GM21381 (cell line): ENCODE data around the gene RBM43.

Source experiments
- ATAC-seq: cut with Tn5 transposase; IDR thresholded peaks from one replicate; pipeline ENCODE4 v1.9.1; 2021; ENCODE audit warnings: mild to moderate bottlenecking, moderate library complexity; ENCODE audit not compliant: unreplicated experiment

The RBM43 gene

DNA sequence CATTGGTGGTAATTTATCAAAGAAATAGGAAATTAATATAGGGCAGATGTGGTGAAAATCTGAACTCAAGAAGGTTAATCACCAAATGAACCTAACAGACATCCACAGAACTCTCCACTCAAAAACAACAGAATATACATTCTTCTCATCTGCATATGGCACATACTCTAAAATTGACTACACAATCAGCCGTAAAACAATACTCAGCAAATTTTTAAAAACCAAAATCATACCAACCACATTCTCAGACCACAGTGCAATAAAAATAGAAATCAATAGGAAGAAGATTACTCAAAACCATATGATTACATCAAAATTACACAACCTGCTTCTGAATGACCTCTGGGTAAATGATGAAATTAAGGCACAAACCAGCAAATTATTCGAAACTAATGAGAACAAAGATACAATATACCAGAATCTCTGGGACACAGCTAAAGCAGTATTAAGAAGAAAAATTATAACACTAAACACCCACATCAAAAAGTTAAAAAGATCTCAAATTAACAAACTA is 31.0 kb downstream of the RBM43 start:
- no peak for ATAC-seq

DNA sequence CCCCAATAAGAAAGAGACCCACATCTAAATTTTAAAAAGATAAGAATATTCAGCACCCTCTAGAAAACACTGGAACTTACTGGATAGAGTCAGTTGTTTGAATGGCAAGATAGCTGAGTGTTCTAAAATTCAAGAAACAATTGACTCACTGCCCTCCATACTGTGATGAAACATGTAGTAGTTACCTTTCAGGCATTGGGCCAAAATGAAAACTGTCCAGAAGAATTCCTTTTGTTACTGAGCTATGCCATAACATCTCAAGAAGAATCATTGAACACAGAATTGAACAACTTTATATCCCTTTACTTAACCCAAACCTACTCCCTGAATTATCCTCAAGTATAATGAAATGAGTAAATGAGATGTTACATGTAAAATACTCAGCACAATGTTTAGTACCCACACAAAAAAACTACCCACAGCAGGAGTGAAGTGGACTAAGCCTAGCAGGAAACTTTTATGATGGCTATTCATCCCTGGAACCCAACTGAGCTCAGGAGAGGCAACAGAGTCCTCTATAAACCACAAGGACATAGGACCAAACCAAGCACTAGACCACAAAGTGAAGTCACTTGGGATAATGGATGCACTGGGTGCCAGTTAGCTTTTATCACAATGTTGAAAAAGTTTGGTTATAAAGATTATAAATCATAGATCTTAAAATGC is 32.7 kb downstream of the RBM43 start:
- no peak for ATAC-seq

DNA sequence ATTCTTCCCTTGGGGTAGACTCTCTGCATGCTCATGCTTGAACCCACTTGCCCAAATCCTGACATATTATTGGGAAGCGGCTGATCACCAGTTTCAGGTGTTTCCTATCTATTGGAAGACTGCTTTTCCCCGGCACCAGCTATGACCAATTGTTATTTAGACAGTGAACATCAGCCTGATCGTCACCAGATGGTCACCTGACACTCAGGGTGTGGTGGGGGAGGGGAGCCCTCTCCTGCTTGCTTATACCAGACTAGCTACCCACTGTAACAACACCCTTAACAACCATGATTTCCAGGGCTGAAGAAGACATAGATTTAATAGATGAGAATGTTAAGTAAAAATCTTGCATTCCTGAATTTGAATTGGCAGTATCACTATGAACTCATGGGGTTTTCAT is 44.3 kb downstream of the RBM43 start:
- ATAC-seq, result no peak

DNA sequence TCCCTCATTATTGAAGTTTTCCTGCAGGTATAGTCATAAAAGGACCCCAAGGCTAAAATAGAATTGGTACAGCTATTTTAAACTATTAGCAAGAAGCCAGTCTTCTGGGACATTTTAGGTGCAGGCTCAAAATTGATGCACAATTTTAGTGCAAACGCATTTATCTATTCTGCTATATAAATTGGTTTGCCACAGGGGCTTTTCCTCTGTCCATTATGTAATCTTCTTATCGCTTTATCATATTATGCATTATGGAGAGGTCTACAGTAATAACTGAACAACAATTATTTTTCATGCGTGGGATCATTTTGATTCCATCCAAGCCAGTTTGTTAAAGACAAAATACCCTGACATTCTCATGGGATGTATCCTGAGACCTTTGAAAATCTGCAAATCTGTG is 54.6 kb downstream of the RBM43 start:
- ATAC-seq, result no peak

DNA sequence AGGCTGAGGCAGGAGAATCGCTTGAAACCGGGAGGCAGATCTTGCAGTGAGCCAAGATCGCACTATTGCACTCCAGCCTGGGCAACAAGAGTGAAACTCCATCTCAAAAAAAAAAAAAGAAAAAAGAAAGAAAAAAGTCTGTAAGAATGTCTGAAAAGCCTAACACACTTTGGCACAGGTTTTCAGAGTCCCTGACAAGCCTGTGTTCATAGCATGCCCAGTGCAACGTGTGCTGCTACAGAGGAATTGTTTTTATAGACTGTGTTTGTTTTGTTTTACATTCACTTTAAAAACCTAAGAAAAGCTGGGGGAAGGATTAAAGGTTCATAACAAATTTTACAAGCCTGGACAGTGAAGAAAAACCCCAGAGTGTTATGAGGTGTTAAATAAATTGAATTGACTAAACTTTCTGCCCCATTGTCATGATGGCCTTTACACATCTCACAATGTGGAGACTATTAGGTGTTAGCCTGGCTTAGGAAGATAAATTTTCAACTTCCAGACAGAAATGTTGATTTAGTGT is 55.2 kb downstream of the RBM43 start:
- no peak for ATAC-seq

DNA sequence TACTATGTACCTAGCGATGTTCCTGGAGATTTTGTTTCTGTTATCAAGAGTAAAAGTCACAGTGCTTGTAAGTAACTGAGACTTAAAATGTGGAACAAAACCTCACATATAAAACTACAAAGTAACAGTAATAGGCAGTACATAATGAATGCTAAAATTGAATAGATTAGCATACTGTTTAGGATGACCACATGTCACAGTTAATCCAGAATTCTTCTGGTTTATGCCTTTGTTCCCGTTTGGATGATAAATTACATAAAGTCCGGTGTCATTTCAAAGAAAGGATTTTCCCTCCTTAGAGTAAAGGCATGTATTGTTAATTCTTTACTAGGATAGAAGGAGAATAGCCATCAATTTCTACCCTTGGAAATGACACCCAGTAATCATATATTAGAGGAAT is 56.1 kb downstream of the RBM43 start:
- no peak for ATAC-seq

DNA sequence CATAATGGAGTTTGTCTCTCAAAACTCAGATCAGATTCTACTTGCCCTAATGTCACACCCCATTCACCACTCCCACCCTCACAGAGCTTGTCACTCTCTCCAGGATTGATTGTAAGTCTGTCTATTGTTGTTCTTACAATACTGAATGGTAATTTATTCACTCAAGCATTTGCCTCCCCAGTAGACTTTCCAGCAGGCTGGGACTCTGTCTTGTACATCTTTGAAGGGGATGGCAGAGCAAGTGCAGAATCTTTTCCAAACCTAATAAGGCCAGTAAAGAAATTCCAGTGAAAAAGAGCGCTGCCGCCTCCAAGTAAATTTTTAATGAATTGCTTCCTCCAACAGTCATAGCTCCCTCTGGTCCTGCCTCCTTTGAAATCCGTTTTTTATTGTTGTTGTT is 56.9 kb downstream of the RBM43 start:
- ATAC-seq, result no peak

DNA sequence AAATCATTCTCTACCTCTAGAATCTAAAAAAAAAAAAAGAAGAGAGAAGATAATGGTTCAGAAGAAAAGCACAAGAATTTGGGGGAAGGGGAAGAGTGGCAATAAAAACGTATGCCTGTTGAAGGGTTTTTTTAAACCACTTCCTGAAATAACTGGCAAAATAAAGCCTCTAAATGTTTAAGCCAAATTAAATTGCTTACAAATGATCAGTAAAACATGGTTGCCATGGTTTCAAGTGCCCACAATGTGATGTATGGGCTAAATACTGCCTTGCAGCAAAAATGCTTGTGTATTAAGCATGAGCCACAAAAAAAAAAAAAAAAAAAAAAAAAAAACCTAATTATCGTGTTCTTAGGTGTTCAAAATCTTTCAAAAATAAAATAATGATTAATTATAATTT is 60.8 kb downstream of the RBM43 start:
- no peak for ATAC-seq

DNA sequence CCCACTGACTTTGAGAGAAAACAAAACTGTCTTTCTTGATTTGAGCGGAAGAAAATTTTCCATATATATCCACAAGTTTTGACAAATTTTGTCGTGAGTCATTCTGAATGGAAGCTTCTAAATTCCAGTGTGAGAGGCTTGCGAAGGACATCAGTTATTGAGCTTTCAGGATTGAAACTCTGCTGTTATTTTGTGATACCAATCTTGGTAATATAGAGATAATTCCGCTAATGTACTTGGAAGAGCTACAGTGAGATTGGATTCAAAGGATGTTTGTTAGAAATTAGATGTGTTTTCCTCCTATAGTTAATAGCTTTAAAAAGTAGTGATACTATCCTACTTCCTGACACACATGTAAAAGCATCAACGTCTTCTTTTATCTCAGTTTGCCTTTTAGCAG is 61.4 kb downstream of the RBM43 start:
- no peak for ATAC-seq

DNA sequence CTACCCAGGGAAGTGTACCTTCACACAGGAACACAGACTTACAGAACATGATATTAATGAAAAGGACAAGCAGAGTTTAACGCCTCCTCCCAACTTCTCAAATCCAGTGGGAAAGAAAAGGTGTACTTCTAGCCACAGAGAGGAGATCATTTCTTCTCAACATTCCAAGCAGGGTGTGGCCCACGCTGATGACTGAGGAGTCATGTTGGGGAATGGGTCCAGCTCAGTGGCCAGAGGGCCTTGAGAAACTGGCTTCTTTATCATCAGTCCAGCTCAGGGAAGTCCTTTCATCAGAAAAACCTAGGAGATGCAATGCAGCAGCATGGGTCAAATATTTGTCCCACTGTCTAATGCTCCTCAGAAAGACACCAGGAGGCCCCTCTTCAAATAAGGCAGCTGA is 63.0 kb downstream of the RBM43 start:
- no peak for ATAC-seq
